ENCODE measurements around the gene CBX2. TPM values are rescaled to one million over a fixed set of nuclear protein-coding genes. Genes with fewer than 3 reads are reported as not detected.
"Not testable (repeated sequence)": the region's sequence is repeated elsewhere in the genome, so short reads cannot be mapped to it uniquely, and the experiment has no call there.

Gene CBX2
- total RNA-seq, 1 donor: under 0.01 TPM

DNA sequence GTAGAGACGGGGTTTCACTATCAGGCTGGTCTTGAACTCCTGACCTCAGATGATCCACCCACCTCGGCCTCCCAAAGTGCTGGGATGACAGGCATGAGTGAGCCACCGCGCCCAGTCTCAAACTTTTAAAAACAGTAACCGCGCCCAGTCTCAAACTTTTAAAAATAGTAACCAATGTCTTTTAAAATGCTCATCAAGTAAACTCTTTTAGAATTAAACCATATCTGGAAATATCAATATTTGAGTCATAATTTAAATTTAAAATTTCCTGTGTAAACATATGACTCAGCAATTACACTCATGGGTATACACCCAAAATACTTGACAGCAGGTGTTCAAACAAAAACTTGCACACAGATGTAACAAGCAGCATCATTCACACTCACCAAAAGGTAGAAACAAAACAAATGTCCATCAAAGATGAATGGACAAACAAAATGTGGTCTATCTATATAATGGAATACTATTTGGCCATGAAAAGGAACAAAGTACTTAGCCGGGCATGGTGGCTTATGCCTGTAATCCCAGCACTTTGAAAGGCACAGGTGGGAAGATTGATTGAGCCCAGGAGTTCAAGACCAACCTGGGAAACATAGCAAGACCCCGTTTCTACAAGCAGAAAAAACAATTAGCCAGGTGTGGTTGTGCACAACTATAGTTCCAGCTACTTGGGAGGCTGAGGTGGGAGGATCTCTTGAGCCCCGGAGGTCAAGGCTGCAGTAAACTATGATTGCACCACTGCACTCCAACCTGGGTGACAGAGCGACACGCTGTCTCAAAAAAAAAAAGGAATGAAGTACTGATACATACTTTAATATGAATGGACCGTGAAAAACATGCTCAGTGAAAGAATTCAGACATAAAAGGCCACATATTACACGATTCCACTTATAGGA, 27.1 kb upstream of the CBX2 start:
- H3K4me1 ChIP-seq (ENCODE audit: insufficient read depth, low read length): no peaks in the 10 kb centered on the region
- no peak overlapping the region for H3K4me3 ChIP-seq (ENCODE audit: low read length)
- peaks cover 59% of the 10 kb centered on the region for H3K27me3 ChIP-seq (ENCODE audit: insufficient read depth, low read length)

GRCh38 chr17:79752175-79752574, 25.8 kb upstream of the CBX2 start:
- no peaks in the 10 kb centered on the region for H3K9me3 ChIP-seq (ENCODE audit: low read depth, low read length)
- peaks cover 49% of the 10 kb centered on the region for H3K27me3 ChIP-seq (ENCODE audit: insufficient read depth, low read length)
- H3K4me1 ChIP-seq (ENCODE audit: insufficient read depth, low read length): no peaks in the 10 kb centered on the region
- H3K4me3 ChIP-seq (ENCODE audit: low read length): no peak overlapping the region

More for the DNA sequence above, 27.1 kb upstream of the CBX2 start:
- no peaks in the 10 kb centered on the region for H3K9me3 ChIP-seq (ENCODE audit: low read depth, low read length)

- H3K4me1 ChIP-seq (ENCODE audit: insufficient read depth, low read length): no peaks in the 10 kb centered on the region
- peaks cover 30% of the 10 kb centered on the region for H3K27me3 ChIP-seq (ENCODE audit: insufficient read depth, low read length)
- H3K4me3 ChIP-seq (ENCODE audit: low read length): no peak overlapping the region
- H3K9me3 ChIP-seq (ENCODE audit: low read depth, low read length): no peaks in the 10 kb centered on the region
Measured at GRCh38 chr17:79754370-79754769, 23.6 kb upstream of the CBX2 start.

DNA sequence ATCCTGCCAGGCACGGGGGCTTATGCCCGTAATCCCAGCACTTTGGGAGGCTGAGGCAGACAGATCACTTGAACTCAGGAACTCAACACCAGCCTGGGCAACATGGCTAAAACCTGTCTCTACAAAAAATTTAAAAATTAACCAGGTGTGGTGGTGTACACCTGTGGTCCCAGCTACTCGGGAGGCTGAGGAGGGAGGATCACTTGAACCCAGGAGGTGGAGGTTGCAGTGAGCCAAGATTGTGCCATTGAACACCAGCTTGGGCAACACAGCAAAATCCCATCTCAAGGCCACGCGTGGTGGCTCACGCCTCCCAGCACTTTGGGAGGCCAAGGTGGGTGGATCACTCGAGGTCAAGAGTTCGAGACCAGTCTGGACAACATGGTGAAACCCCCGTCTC, 23.0 kb upstream of the CBX2 start:
- H3K9me3 ChIP-seq (ENCODE audit: low read depth, low read length); H3K4me1 ChIP-seq (ENCODE audit: insufficient read depth, low read length); H3K4me3 ChIP-seq (ENCODE audit: low read length): not testable (repeated sequence)
- H3K27me3 ChIP-seq (ENCODE audit: insufficient read depth, low read length): peaks cover 24% of the 10 kb centered on the region

GRCh38 chr17:79755591-79755990, 22.4 kb upstream of the CBX2 start:
- Histone ChIP-seq H3K4me1 (ENCODE audit: insufficient read depth, low read length) (no peaks in the 10 kb centered on the region), H3K4me3 (ENCODE audit: low read length) (no peak overlapping the region), H3K27me3 (ENCODE audit: insufficient read depth, low read length) (peaks cover 18% of the 10 kb centered on the region), H3K9me3 (ENCODE audit: low read depth, low read length) (no peaks in the 10 kb centered on the region)

DNA sequence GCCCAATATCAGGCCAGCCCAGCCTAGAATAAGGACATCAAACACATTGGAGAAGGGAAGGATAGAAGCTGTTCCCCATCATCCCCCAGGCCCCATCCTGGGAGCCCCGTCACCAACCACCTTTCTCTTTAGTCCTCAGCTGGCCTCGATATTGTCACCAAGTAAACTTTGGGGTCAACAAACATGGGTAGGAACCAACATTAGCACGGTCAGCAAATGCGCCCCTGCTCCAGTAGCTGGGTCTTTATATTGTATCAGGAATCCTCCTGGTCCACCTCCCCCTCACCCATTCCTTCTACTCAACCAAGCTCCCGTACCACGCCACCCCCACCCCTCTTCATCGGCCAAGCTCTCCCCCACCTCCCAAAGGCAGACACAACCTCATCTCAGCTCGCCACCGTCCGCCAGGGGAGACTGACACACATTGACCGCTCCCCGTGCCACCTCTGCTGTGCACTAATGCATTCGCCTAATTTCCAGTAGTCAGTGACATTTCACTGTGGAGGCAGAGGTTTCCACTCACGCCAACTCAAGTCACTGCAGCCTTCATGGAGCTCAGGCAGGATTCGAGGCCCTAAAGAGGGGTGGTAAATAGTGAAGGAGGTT, 20.7 kb upstream of the CBX2 start:
- no peaks in the 10 kb centered on the region for H3K4me1 ChIP-seq (ENCODE audit: insufficient read depth, low read length)
- H3K27me3 ChIP-seq (ENCODE audit: insufficient read depth, low read length): peaks cover 4% of the 10 kb centered on the region
- no peak overlapping the region for H3K4me3 ChIP-seq (ENCODE audit: low read length)
- H3K9me3 ChIP-seq (ENCODE audit: low read depth, low read length): no peaks in the 10 kb centered on the region

GRCh38 chr17:79758271-79758670, 19.7 kb upstream of the CBX2 start:
- peaks cover 3% of the 10 kb centered on the region for H3K27me3 ChIP-seq (ENCODE audit: insufficient read depth, low read length)
- H3K4me3 ChIP-seq (ENCODE audit: low read length): no peak overlapping the region
- H3K9me3 ChIP-seq (ENCODE audit: low read depth, low read length): no peaks in the 10 kb centered on the region
- no peaks in the 10 kb centered on the region for H3K4me1 ChIP-seq (ENCODE audit: insufficient read depth, low read length)

- no peaks in the 10 kb centered on the region for H3K9me3 ChIP-seq (ENCODE audit: low read depth, low read length)
- no peaks in the 10 kb centered on the region for H3K4me1 ChIP-seq (ENCODE audit: insufficient read depth, low read length)
- no peak overlapping the region for H3K4me3 ChIP-seq (ENCODE audit: low read length)
- H3K27me3 ChIP-seq (ENCODE audit: insufficient read depth, low read length): no peaks in the 10 kb centered on the region
Measured at GRCh38 chr17:79760197-79760906, 17.6 kb upstream of the CBX2 start.

DNA sequence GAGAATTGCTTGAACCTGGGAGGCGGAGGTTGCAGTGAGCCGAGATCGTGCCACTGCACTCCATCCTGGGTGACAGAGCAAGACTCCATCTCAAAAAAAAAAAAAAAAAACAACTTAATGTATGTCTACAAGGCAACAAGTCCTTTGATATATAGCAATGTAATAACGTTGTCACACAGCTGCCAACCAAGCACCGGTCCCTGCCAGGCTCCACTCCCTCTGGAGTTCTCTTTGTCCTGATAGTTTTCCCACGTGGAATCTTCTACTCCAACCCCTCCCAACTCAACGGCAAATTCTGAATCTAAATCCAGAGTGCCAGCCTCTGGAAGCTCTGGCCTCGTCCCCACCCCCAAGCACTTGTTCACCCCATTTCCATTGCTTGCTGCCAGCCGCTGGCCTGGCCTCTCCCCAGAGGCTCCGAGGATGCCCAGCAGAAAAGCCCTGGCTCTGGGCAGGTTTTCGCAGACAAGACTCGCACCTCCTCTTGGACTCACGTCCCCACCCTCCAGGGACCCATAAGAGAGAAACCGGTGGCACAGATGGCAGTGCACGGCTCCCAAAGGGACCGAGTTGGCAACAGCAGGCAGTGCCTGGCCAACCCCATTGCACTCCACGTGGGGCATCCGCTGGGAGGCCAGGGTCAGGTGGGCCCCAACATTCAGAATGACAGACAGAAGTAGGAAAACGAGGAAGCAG, 15.9 kb upstream of the CBX2 start:
- no peak overlapping the region for H3K4me3 ChIP-seq (ENCODE audit: low read length)
- no peaks in the 10 kb centered on the region for H3K4me1 ChIP-seq (ENCODE audit: insufficient read depth, low read length)
- no peaks in the 10 kb centered on the region for H3K9me3 ChIP-seq (ENCODE audit: low read depth, low read length)
- H3K27me3 ChIP-seq (ENCODE audit: insufficient read depth, low read length): peaks cover 1% of the 10 kb centered on the region

GRCh38 chr17:79765708-79766107, 12.2 kb upstream of the CBX2 start:
- H3K27me3 ChIP-seq (ENCODE audit: insufficient read depth, low read length): peaks cover 3% of the 10 kb centered on the region

DNA sequence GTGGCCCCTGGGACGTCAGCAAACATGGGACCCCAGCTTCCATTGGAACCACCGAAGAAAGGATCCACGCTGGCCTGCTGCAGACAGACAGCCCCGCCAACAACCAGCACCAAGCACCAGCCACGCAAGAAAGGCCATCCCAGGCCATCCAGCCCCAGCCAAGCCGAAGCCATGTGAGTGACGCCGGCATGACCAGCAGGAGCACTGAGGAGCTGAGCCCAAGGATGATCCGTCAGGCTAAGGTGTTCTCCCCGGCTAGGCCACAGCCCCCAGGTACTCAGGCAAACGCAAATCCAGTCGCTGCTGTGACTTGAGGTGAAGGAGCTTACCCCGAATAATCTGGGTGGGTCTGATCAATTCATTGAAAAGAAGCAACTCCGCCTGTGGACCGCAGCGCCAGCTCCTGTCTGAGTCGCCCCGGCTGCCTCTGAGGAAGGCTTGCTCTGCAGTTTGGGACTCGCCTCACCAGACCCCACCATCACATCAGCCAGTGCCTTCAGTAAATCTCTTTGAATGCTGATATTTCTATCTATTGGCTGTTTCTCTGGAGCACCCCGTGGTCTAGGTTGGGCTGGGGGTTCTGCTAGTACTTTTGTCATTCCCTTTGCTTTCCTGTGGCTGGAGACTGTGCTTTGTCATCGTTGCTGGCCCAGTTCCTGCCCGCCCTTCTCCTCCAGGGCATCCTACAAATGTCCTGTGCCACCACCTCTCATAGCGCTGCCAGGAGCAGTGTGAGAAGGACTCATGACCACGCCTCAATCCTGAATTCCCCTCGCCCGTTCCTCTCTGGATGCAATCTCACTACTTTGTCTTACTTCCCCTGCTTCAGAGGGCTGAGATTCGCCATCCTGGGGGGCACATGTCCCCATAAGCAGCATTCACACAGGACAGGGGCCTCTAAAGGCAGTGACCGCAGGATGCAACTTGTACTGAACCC, 8.1 kb upstream of the CBX2 start:
- H3K4me3 ChIP-seq (ENCODE audit: low read length): no peak overlapping the region
- peaks cover 10% of the 10 kb centered on the region for H3K27me3 ChIP-seq (ENCODE audit: insufficient read depth, low read length)

More at GRCh38 chr17:79765708-79766107, 12.2 kb upstream of the CBX2 start:
- Histone ChIP-seq H3K4me1 (ENCODE audit: insufficient read depth, low read length) (no peaks in the 10 kb centered on the region), H3K4me3 (ENCODE audit: low read length) (no peak overlapping the region), H3K9me3 (ENCODE audit: low read depth, low read length) (no peaks in the 10 kb centered on the region)

GRCh38 chr17:79771276-79771675, 6.7 kb upstream of the CBX2 start:
- peaks cover 25% of the 10 kb centered on the region for H3K27me3 ChIP-seq (ENCODE audit: insufficient read depth, low read length)
- no peaks in the 10 kb centered on the region for H3K9me3 ChIP-seq (ENCODE audit: low read depth, low read length)
- H3K4me3 ChIP-seq (ENCODE audit: low read length): no peak overlapping the region
- no peaks in the 10 kb centered on the region for H3K4me1 ChIP-seq (ENCODE audit: insufficient read depth, low read length)

More for the DNA sequence above, 8.1 kb upstream of the CBX2 start:
- no peaks in the 10 kb centered on the region for H3K4me1 ChIP-seq (ENCODE audit: insufficient read depth, low read length)
- no peaks in the 10 kb centered on the region for H3K9me3 ChIP-seq (ENCODE audit: low read depth, low read length)

GRCh38 chr17:79772726-79773125, 5.2 kb upstream of the CBX2 start:
- H3K27me3 ChIP-seq (ENCODE audit: insufficient read depth, low read length): peaks cover 34% of the 10 kb centered on the region
- H3K4me3 ChIP-seq (ENCODE audit: low read length); H3K9me3 ChIP-seq (ENCODE audit: low read depth, low read length); H3K4me1 ChIP-seq (ENCODE audit: insufficient read depth, low read length): not testable (repeated sequence)

DNA sequence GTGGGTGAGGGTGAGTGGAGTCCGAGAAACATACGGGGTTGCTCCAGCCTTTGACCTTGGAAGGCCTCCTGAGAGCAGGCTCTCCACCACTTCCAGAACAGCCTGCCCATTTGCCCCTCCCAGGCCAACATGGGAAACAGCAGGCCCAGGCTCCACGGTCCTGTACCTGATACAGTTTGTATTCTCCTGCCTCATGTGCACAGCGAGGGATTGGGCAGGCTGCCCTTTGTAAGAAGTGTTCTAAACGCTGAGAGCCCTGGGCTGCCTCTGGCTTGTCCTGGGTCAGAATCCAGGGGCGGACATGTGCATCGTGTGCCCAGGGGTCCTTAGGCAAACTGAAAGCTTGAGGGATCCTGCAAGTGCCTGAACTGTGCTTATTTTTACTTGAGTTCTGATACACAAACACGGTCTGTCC, 3.4 kb upstream of the CBX2 start:
- H3K4me3 ChIP-seq (ENCODE audit: low read length): no peak overlapping the region
- no peaks in the 10 kb centered on the region for H3K9me3 ChIP-seq (ENCODE audit: low read depth, low read length)
- peaks cover 45% of the 10 kb centered on the region for H3K27me3 ChIP-seq (ENCODE audit: insufficient read depth, low read length)
- peaks cover 16% of the 10 kb centered on the region for H3K4me1 ChIP-seq (ENCODE audit: insufficient read depth, low read length)

Data from mononuclear cell (primary cell).